ENCODE data around the gene RAMACL. TPM values are rescaled to one million over a fixed set of nuclear protein-coding genes. Genes with fewer than 3 reads are reported as not detected.

The RAMACL gene
- total RNA-seq, 1 experiment from 2014 or later, result 0.77 TPM

DNA sequence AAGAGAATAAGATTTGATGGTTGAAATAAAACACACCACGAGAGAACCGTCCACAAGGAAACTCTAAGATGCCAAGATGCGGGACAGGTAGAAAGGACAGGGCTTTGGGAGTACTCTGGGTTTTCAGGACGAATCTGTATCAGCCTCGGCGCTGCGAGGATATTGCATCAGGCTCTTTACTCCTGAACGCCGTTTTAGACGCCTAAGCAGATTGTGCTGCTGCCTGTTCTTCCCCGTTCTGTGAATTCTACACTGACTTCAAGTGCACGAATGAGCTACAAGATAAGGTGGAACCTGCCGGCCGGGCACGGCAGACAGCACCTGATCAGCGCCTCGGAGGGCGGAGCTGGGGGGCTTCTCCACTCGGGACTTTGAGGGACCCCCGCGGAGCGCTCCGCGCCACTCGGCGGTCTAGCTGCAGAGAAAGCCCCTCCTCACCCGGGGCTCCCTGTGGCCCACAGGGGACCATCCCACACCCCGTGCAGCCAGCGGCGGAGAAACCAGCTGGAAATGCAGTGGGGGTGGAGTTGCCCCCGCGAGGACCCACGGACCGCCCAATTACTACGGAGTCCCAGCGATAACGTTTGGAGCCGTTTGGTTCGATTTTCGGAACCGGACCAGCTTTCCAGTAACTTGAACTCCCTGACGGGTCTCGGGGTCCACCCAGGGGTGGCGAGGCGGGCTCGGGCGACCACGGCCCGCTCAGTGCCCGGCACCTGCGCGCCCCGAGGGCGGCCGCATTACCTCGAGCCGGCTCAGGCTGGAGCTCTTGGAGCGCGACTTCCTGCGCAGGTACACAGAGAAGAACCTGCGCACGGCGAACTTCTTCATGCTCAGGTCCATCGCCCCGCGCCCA lies 39.9 kb upstream of the RAMACL start:
- Histone ChIP-seq H3K36me3 (ENCODE audit: insufficient read depth, low read length, poor library complexity, severe bottlenecking) (no peaks in the 10 kb centered on the region), H3K4me3 (ENCODE audit: low read depth, low read length, poor library complexity, severe bottlenecking) (peak overlapping the region; percentile 94), H3K9me3 (ENCODE audit: low read depth, low read length, poor library complexity, severe bottlenecking) (no peaks in the 10 kb centered on the region), H3K27me3 (replicated peaks; ENCODE audit: insufficient read depth, low read depth, low read length, poor library complexity) (no peaks in the 10 kb centered on the region), H3K4me1 (ENCODE audit: insufficient read depth, low read length, poor library complexity, severe bottlenecking) (peaks cover 24% of the 10 kb centered on the region), H3K27ac (ENCODE audit: low read depth, low read length, poor library complexity, severe bottlenecking) (peak overlapping the region; percentile 64)
- DNase-seq (ENCODE audit: low spot score), result peak; percentile 49
- POLR2A ChIA-PET (ENCODE audit: low non-redundant PET), result no interaction called here
- TF ChIP-seq EZH2 (IDR thresholded peaks at IDR 0.05; ENCODE audit: borderline replicate concordance, low read depth, low read length, poor library complexity, severe bottlenecking), result no peak
- TF ChIP-seq CTCF (conservative IDR thresholded peaks at IDR 0.05; ENCODE audit: low read depth, low read length), result no peak
- BruUV-seq (replicated peaks), result no TSS peak
- intact Hi-C loops (cut with micrococcal nuclease; ENCODE audit: unreplicated experiment), result loop anchor here (5.0 to 10.0 kb wide), 4 partner anchors 39 to 352 kb away; partner anchors contain the start of gene RAMACL
- CTCF ChIA-PET, result no interaction called here

DNA sequence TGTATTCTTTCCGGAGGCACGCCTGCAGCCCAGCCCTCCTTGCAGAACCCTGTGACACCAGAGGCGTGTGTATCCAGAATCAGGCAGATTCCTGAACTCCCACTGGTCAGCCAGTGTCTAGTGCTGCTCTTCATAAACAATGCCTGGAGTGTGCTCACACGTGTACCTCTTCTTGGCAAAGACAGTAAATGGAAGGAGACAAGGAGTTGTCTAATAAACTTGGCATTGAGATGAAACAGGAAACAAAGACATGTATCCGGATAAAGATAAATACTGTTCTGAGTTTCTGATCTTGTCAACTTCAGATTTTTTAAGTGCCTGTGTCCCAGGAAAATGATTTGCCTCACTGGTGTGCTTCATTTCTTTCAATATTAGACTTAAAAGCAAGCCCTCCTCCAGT lies 38.9 kb upstream of the RAMACL start:
- Histone ChIP-seq H3K4me3 (ENCODE audit: low read depth, low read length, poor library complexity, severe bottlenecking) (peak overlapping the region; percentile 94), H3K4me1 (ENCODE audit: insufficient read depth, low read length, poor library complexity, severe bottlenecking) (peaks cover 32% of the 10 kb centered on the region), H3K27ac (ENCODE audit: low read depth, low read length, poor library complexity, severe bottlenecking) (no peak overlapping the region), H3K27me3 (replicated peaks; ENCODE audit: insufficient read depth, low read depth, low read length, poor library complexity) (no peaks in the 10 kb centered on the region), H3K9me3 (ENCODE audit: low read depth, low read length, poor library complexity, severe bottlenecking) (no peaks in the 10 kb centered on the region), H3K36me3 (ENCODE audit: insufficient read depth, low read length, poor library complexity, severe bottlenecking) (no peaks in the 10 kb centered on the region)
- intact Hi-C loops (cut with micrococcal nuclease; ENCODE audit: unreplicated experiment), result loop anchor here (5.0 to 10.0 kb wide), 4 partner anchors 38 to 351 kb away; partner anchors contain the start of gene RAMACL
- no peak for TF ChIP-seq CTCF (conservative IDR thresholded peaks at IDR 0.05; ENCODE audit: low read depth, low read length)
- TF ChIP-seq EZH2 (IDR thresholded peaks at IDR 0.05; ENCODE audit: borderline replicate concordance, low read depth, low read length, poor library complexity, severe bottlenecking), result no peak
- BruUV-seq (replicated peaks), result no TSS peak
- POLR2A ChIA-PET (ENCODE audit: low non-redundant PET), result no interaction called here
- DNase-seq (ENCODE audit: low spot score), result no peak
- CTCF ChIA-PET, result no interaction called here

DNA sequence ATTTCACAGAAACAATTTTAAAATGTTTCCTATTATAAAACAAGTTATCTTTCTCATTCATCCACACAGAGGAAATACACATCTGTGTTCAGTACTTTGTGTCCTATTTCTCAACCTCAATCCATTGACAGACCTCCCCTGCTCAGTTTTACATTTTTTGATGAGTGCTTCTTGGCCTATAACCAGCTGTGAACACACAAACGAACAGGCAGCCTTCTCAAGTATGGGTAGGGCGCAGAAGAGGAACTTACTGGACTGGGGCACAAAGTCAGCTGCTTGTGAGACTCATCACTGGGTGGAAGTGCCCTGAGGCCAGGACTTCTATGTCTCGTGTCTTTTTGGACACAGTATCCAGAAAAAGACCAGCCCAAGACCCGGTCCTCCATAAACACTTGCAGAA lies 37.8 kb upstream of the RAMACL start:
- BruUV-seq (replicated peaks), result no TSS peak
- no peaks in the 10 kb centered on the region for H3K36me3 ChIP-seq (ENCODE audit: insufficient read depth, low read length, poor library complexity, severe bottlenecking)
- intact Hi-C loops (cut with micrococcal nuclease; ENCODE audit: unreplicated experiment), result loop anchor here (10.0 kb wide), 1 partner anchor 349 kb away; no protein-coding TSS in a partner anchor

More for the DNA sequence above, 37.8 kb upstream of the RAMACL start:
- no peaks in the 10 kb centered on the region for H3K27me3 ChIP-seq (replicated peaks; ENCODE audit: insufficient read depth, low read depth, low read length, poor library complexity)
- H3K9me3 ChIP-seq (ENCODE audit: low read depth, low read length, poor library complexity, severe bottlenecking), result no peaks in the 10 kb centered on the region
- POLR2A ChIA-PET (ENCODE audit: low non-redundant PET), result interaction anchor here (0.7 kb wide), 1 partner anchor 70 kb away, joined by 4 read pairs; no protein-coding TSS in a partner anchor
- peak; percentile 12 for DNase-seq (ENCODE audit: low spot score)
- CTCF ChIA-PET, result no interaction called here
- H3K4me3 ChIP-seq (ENCODE audit: low read depth, low read length, poor library complexity, severe bottlenecking), result no peak overlapping the region
- H3K27ac ChIP-seq (ENCODE audit: low read depth, low read length, poor library complexity, severe bottlenecking), result no peak overlapping the region
- H3K4me1 ChIP-seq (ENCODE audit: insufficient read depth, low read length, poor library complexity, severe bottlenecking), result peaks cover 39% of the 10 kb centered on the region
- TF ChIP-seq EZH2 (IDR thresholded peaks at IDR 0.05; ENCODE audit: borderline replicate concordance, low read depth, low read length, poor library complexity, severe bottlenecking) (no peak), CTCF (conservative IDR thresholded peaks at IDR 0.05; ENCODE audit: low read depth, low read length) (no peak)

Measured in A673 (cell line).